ENCODE data around the gene MN1.

- TF ChIP-seq CTCF (IDR thresholded peaks at IDR 0.05; ENCODE audit: insufficient read depth, low read length, poor library complexity, severe bottlenecking), result no peak
- TF ChIP-seq EZH2phosphoT487 (conservative IDR thresholded peaks at IDR 0.05; ENCODE audit: low read length), result no peak
Observed at GRCh38 chr22:27783436-27784119, 18.0 kb downstream of the MN1 start.

Data from SU-DHL-6 (cell line).